NT2/D1 (cell line): ENCODE measurements around the gene AP5S1.

Experiments used
- SUZ12 ChIP-seq: IDR thresholded peaks from 2 replicates; pipeline ENCODE4 v1.6.1; 2011; ENCODE audit not compliant: insufficient read length, insufficient read depth; ENCODE audit errors: extremely low read depth
- YY1 ChIP-seq: IDR thresholded peaks from 2 replicates; pipeline ENCODE4 v1.6.1; 2011; ENCODE audit not compliant: insufficient read length, insufficient read depth
- ZNF274 ChIP-seq: IDR thresholded peaks from 2 replicates; pipeline ENCODE4 v1.6.1; 2011; ENCODE audit warnings: mild to moderate bottlenecking, low read depth, low read length

- TF ChIP-seq ZNF274 (no peak), SUZ12 (no peak), YY1 (no peak)
These were observed 8.1 kb upstream of the AP5S1 start for GRCh38 chr20:3812259-3812681.
